ENCODE measurements around the gene ARFGAP3. TPM values are rescaled to one million over a fixed set of nuclear protein-coding genes. Genes with fewer than 3 reads are reported as not detected.

The ARFGAP3 gene
- total RNA-seq, 2 experiments from 2014 or later: 19.5 to 21.4 TPM

GRCh38 chr22:42788466-42788865, 68.6 kb downstream of the ARFGAP3 start:
- no peaks in the 10 kb centered on the region for H3K9me3 ChIP-seq (ENCODE audit: control insufficient read depth in 1 of 2, insufficient read depth in 1 of 2, low read length in 2 of 2)
- no peaks in the 10 kb centered on the region for H3K36me3 Mint-ChIP-seq (ENCODE audit: low read depth)
- H3K36me3 ChIP-seq (ENCODE audit: insufficient read depth, low read length): no peaks in the 10 kb centered on the region
- POLR2A ChIA-PET: no interaction called here
- ATAC-seq (ENCODE audit: poor library complexity) (no peak), DNase-seq (no peak)
- CTCF ChIA-PET: no interaction called here
- H3K4me3 ChIP-seq (ENCODE audit: low read length): no peak overlapping the region
- H3K4me1 Mint-ChIP-seq (ENCODE audit: low read depth): no peaks in the 10 kb centered on the region
- no peak overlapping the region for H3K4me3 Mint-ChIP-seq
- TF ChIP-seq, protein P1, sequence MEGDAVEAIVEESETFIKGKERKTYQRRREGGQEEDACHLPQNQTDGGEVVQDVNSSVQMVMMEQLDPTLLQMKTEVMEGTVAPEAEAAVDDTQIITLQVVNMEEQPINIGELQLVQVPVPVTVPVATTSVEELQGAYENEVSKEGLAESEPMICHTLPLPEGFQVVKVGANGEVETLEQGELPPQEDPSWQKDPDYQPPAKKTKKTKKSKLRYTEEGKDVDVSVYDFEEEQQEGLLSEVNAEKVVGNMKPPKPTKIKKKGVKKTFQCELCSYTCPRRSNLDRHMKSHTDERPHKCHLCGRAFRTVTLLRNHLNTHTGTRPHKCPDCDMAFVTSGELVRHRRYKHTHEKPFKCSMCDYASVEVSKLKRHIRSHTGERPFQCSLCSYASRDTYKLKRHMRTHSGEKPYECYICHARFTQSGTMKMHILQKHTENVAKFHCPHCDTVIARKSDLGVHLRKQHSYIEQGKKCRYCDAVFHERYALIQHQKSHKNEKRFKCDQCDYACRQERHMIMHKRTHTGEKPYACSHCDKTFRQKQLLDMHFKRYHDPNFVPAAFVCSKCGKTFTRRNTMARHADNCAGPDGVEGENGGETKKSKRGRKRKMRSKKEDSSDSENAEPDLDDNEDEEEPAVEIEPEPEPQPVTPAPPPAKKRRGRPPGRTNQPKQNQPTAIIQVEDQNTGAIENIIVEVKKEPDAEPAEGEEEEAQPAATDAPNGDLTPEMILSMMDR (IDR thresholded peaks at IDR 0.05): no peak
- intact Hi-C loops (cut with DNase I, micrococcal nuclease): no loop called here
- no peaks in the 10 kb centered on the region for H3K9me3 Mint-ChIP-seq
- H3K27ac Mint-ChIP-seq: no peak overlapping the region
- no peaks in the 10 kb centered on the region for H3K27me3 Mint-ChIP-seq
- no peaks in the 10 kb centered on the region for H3K4me1 ChIP-seq (ENCODE audit: insufficient read depth, low read length)
- H3K27ac ChIP-seq (ENCODE audit: low read depth in 1 of 2, low read length in 2 of 2): no peak overlapping the region
- H3K27me3 ChIP-seq (ENCODE audit: control insufficient read depth in 1 of 2, insufficient read depth in 2 of 2, low read length in 2 of 2): no peaks in the 10 kb centered on the region

DNA sequence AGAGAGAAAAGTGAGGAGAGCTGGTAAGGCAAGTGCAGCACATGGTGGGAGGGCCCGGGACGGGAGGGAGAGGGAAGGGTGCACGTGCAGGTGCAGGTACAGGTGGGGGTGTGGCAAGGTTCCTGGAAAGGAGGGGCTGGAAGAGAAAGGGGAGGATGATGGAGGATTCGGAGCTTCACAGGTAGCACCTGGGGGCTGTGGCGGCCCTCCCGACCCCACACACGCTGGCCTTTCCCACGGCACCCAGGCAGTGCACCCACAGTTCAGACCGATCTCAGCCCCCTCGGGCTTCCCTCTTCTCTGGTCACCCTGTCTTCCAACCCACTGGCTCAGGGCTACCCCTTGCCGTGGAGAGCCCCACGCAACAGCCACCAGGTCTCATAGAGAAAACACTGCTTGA, 69.1 kb downstream of the ARFGAP3 start:
- no peaks in the 10 kb centered on the region for H3K9me3 ChIP-seq (ENCODE audit: control insufficient read depth in 1 of 2, insufficient read depth in 1 of 2, low read length in 2 of 2)
- Mint-ChIP-seq H3K4me1 (ENCODE audit: low read depth) (no peaks in the 10 kb centered on the region), H3K9me3 (no peaks in the 10 kb centered on the region), H3K4me3 (no peak overlapping the region), H3K27me3 (no peaks in the 10 kb centered on the region), H3K27ac (no peak overlapping the region), H3K36me3 (ENCODE audit: low read depth) (no peaks in the 10 kb centered on the region)
- POLR2A ChIA-PET: no interaction called here
- intact Hi-C loops (cut with DNase I, micrococcal nuclease): no loop called here
- no peak overlapping the region for H3K27ac ChIP-seq (ENCODE audit: low read depth in 1 of 2, low read length in 2 of 2)
- no peak for ATAC-seq (ENCODE audit: poor library complexity)
- no peaks in the 10 kb centered on the region for H3K4me1 ChIP-seq (ENCODE audit: insufficient read depth, low read length)
- TF ChIP-seq, protein P1 (IDR thresholded peaks at IDR 0.05): no peak
- CTCF ChIA-PET: no interaction called here
- no peaks in the 10 kb centered on the region for H3K27me3 ChIP-seq (ENCODE audit: control insufficient read depth in 1 of 2, insufficient read depth in 2 of 2, low read length in 2 of 2)
- no peaks in the 10 kb centered on the region for H3K36me3 ChIP-seq (ENCODE audit: insufficient read depth, low read length)
- DNase-seq: no peak
- no peak overlapping the region for H3K4me3 ChIP-seq (ENCODE audit: low read length)

DNA sequence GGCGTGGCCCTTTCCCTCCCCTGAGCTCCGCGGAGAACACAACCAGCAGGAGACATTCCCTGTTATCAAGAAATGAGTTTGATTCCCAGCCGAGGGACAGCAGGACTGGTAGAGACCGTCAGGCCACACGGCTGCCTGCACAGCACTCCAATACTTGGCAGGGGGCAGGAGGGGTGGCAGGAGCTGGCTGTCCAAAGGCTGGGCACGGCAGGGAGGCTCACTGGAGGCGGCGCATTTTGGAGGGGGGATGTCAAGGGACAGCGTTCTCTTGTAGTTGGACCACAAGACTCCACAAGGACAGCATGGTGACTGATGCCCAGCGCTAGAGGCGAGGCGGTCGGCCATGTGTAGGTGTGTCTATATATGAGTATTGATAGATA, 69.7 kb downstream of the ARFGAP3 start:
- no peaks in the 10 kb centered on the region for H3K36me3 ChIP-seq (ENCODE audit: insufficient read depth, low read length)
- no peak for ATAC-seq (ENCODE audit: poor library complexity)
- no peaks in the 10 kb centered on the region for H3K27me3 Mint-ChIP-seq
- no peaks in the 10 kb centered on the region for H3K4me1 ChIP-seq (ENCODE audit: insufficient read depth, low read length)
- no peaks in the 10 kb centered on the region for H3K4me1 Mint-ChIP-seq (ENCODE audit: low read depth)
- DNase-seq: no peak
- no peak overlapping the region for H3K4me3 ChIP-seq (ENCODE audit: low read length)
- no peaks in the 10 kb centered on the region for H3K27me3 ChIP-seq (ENCODE audit: control insufficient read depth in 1 of 2, insufficient read depth in 2 of 2, low read length in 2 of 2)
- no peak overlapping the region for H3K27ac ChIP-seq (ENCODE audit: low read depth in 1 of 2, low read length in 2 of 2)
- no peaks in the 10 kb centered on the region for H3K9me3 ChIP-seq (ENCODE audit: control insufficient read depth in 1 of 2, insufficient read depth in 1 of 2, low read length in 2 of 2)
- intact Hi-C loops (cut with DNase I, micrococcal nuclease): no loop called here
- TF ChIP-seq, protein P1 (IDR thresholded peaks at IDR 0.05): no peak
- ChIA-PET POLR2A (no interaction called here), CTCF (no interaction called here)
- no peak overlapping the region for H3K4me3 Mint-ChIP-seq
- no peaks in the 10 kb centered on the region for H3K9me3 Mint-ChIP-seq
- H3K36me3 Mint-ChIP-seq (ENCODE audit: low read depth): no peaks in the 10 kb centered on the region
- H3K27ac Mint-ChIP-seq: no peak overlapping the region
